Kidney tubule cell (primary cell): ENCODE measurements around the gene TNS3.

Experiments used
- DNase-seq: peaks from one replicate; pipeline ENCODE4 v3.0.0-alpha.2; 2018; ENCODE audit warnings: low spot score

TNS3 gene

GRCh38 chr7:47384755-47385535, 197.0 kb downstream of the TNS3 start:
- no peak for DNase-seq

GRCh38 chr7:47383696-47384445, 198.0 kb downstream of the TNS3 start:
- DNase-seq, result no peak

GRCh38 chr7:47383072-47383471, 198.8 kb downstream of the TNS3 start:
- DNase-seq, result peak; percentile 56

GRCh38 chr7:47382200-47382599, 199.7 kb downstream of the TNS3 start:
- DNase-seq, result no peak

- DNase-seq, result peak; percentile 40
Measured at GRCh38 chr7:47381134-47381495, 200.8 kb downstream of the TNS3 start.

- DNase-seq, result peak; percentile 41
Measured at GRCh38 chr7:47380325-47381133, 201.4 kb downstream of the TNS3 start.

GRCh38 chr7:47379629-47380324, 202.1 kb downstream of the TNS3 start:
- peak; percentile 85 for DNase-seq

GRCh38 chr7:47378728-47379395, 203.0 kb downstream of the TNS3 start:
- no peak for DNase-seq

- peak; percentile 50 for DNase-seq
Measured at GRCh38 chr7:47377741-47378140, 204.2 kb downstream of the TNS3 start.

- DNase-seq, result no peak
Measured at GRCh38 chr7:47376991-47377616, 204.8 kb downstream of the TNS3 start.

GRCh38 chr7:47375121-47375938, 206.6 kb downstream of the TNS3 start:
- peak; percentile 50 for DNase-seq

- DNase-seq, result no peak
Measured at GRCh38 chr7:47374538-47374937, 207.4 kb downstream of the TNS3 start.

- no peak for DNase-seq
Measured at GRCh38 chr7:47373871-47374451, 207.9 kb downstream of the TNS3 start.

GRCh38 chr7:47371733-47372368, 210.1 kb downstream of the TNS3 start:
- peak; percentile 90 for DNase-seq

GRCh38 chr7:47371317-47371716, 210.6 kb downstream of the TNS3 start:
- DNase-seq, result no peak

GRCh38 chr7:47370461-47371042, 211.4 kb downstream of the TNS3 start:
- DNase-seq, result peak; percentile 96

- no peak for DNase-seq
Measured at GRCh38 chr7:47369736-47370135, 212.2 kb downstream of the TNS3 start.

GRCh38 chr7:47368190-47368812, 213.6 kb downstream of the TNS3 start:
- DNase-seq, result no peak
